ENCODE results near the gene HSD17B11.
"Not testable (repeated sequence)": the region's sequence is repeated elsewhere in the genome, so short reads cannot be mapped to it uniquely, and the experiment has no call there.

The HSD17B11 gene

GRCh38 chr4:87309625-87310024 is 81.4 kb downstream of the HSD17B11 start:
- H3K4me3 ChIP-seq (replicated peaks; ENCODE audit: low read depth, low read length): no peak overlapping the region
- TF ChIP-seq CTCF (IDR thresholded peaks at IDR 0.05; ENCODE audit: low read depth, low read length, missing control alignments): no peak
- DNase-seq (ENCODE audit: extremely low read depth, low read depth): no peak

DNA sequence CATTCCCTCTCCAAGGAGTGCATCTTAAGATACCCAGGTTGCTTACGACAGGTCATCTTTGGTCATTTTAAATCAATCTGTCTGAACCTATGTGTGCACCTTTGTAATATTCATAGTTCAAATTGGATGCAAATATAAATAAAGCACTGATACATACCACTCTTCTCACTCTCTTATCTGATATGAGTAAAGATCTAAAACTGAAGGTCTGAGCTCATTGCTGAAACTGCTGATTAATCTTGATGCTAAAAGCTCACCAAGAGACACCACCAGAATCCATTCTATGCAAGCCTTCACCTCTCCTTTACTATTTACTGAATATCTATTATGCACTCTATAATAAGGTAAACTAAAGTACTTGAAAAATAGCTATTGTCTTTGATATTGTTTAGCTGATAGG is 84.9 kb downstream of the HSD17B11 start:
- DNase-seq (ENCODE audit: extremely low read depth, low read depth): no peak
- H3K4me3 ChIP-seq (replicated peaks; ENCODE audit: low read depth, low read length): no peak overlapping the region
- TF ChIP-seq CTCF (IDR thresholded peaks at IDR 0.05; ENCODE audit: low read depth, low read length, missing control alignments): no peak

- no peak for TF ChIP-seq CTCF (IDR thresholded peaks at IDR 0.05; ENCODE audit: low read depth, low read length, missing control alignments)
- no peak overlapping the region for H3K4me3 ChIP-seq (replicated peaks; ENCODE audit: low read depth, low read length)
- DNase-seq (ENCODE audit: extremely low read depth, low read depth): no peak
These were observed 85.4 kb downstream of the HSD17B11 start for GRCh38 chr4:87305562-87305961.

DNA sequence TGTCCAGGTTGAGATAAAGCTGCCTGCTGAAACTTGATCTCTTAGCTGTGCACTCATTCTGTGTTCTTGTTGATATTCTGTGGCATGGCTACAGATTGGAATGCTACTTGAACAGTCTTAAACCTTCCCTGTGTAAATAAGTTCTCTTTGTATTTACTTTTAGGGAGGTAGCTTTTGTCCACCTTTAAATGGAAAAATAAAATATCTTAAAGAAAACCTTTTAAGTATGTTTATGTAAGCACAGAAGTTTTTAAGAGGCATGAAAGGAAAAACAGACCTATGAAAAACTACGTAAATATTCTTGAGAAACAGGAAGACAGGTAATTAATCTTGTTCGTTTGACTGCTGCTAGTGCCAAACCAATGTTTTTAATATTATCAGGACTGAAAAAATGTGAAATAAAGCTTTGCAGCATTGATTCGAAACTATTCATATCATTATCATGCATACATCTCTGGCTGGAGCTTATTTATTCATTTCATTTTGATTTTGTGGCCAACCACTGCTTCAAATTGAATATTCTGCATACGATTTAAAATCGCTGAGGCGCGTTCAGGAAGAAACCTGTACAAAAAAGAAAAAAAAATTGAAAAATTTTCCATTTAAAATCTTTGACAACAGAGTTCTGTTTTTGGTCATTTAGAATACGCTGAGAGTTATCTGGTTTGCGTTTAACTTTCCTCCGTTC is 86.1 kb downstream of the HSD17B11 start:
- DNase-seq (ENCODE audit: extremely low read depth, low read depth): no peak
- no peak overlapping the region for H3K4me3 ChIP-seq (replicated peaks; ENCODE audit: low read depth, low read length)
- no peak for TF ChIP-seq CTCF (IDR thresholded peaks at IDR 0.05; ENCODE audit: low read depth, low read length, missing control alignments)

DNA sequence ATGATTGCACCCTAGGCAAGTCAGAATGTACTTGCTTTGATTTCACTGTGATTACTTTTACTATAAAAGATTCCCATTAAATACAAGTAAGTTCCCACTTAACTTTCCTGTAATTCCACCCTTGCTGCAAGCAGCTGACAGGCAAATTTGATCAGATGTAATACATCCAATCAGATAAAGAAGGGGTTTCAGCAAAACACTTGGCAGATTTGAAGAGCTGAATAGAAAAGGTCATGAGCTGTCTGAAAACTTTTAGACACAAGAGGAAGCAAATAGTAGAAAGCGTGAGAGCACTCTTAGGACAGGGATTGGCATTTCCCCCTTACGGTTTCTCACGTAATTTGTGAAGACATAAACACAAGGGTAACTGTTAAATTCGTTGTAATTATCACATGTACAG is 91.1 kb downstream of the HSD17B11 start:
- H3K4me3 ChIP-seq (replicated peaks; ENCODE audit: low read depth, low read length): no peak overlapping the region
- TF ChIP-seq CTCF (IDR thresholded peaks at IDR 0.05; ENCODE audit: low read depth, low read length, missing control alignments): no peak
- DNase-seq (ENCODE audit: extremely low read depth, low read depth): no peak

GRCh38 chr4:87298362-87298761 is 92.6 kb downstream of the HSD17B11 start:
- DNase-seq (ENCODE audit: extremely low read depth, low read depth): no peak
- no peak overlapping the region for H3K4me3 ChIP-seq (replicated peaks; ENCODE audit: low read depth, low read length)
- TF ChIP-seq CTCF (IDR thresholded peaks at IDR 0.05; ENCODE audit: low read depth, low read length, missing control alignments): no peak

- not testable (repeated sequence) for DNase-seq (ENCODE audit: extremely low read depth, low read depth); H3K4me3 ChIP-seq (replicated peaks; ENCODE audit: low read depth, low read length)
These were observed 96.1 kb downstream of the HSD17B11 start for GRCh38 chr4:87294911-87295310.

- H3K4me3 ChIP-seq (replicated peaks; ENCODE audit: low read depth, low read length); DNase-seq (ENCODE audit: extremely low read depth, low read depth): not testable (repeated sequence)
These were observed 97.1 kb downstream of the HSD17B11 start for GRCh38 chr4:87293889-87294288.

All from HFF-Myc (cell line).